Epidermal melanocyte (primary cell): ENCODE data around the gene PPP4R4.

Experiments
- DNase-seq: peaks from one replicate; pipeline ENCODE4 v3.0.0; 2011; ENCODE audit warnings: low spot score; ENCODE audit not compliant: insufficient read length

PPP4R4 gene, protein sequence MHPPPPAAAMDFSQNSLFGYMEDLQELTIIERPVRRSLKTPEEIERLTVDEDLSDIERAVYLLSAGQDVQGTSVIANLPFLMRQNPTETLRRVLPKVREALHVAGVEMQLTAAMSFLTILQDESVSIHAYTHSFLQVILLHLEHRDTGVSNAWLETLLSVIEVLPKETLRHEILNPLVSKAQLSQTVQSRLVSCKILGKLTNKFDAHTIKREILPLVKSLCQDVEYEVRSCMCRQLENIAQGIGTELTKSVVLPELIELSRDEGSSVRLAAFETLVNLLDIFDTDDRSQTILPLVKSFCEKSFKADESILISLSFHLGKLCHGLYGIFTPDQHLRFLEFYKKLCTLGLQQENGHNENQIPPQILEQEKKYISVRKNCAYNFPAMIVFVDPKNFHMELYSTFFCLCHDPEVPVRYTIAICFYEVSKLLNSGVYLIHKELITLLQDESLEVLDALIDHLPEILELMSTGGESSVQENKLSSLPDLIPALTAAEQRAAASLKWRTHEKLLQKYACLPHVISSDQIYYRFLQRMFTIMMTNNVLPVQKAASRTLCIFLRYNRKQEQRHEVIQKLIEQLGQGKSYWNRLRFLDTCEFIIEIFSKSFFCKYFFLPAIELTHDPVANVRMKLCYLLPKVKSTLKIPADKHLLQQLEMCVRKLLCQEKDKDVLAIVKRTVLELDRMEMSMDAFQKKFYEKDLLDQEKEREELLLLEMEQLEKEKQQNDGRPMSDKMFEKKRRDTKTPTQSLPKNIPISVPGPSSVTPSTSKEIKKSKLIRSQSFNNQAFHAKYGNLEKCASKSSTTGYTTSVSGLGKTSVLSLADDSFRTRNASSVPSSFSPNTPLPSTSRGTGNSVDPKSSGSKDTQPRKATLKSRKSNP

DNA sequence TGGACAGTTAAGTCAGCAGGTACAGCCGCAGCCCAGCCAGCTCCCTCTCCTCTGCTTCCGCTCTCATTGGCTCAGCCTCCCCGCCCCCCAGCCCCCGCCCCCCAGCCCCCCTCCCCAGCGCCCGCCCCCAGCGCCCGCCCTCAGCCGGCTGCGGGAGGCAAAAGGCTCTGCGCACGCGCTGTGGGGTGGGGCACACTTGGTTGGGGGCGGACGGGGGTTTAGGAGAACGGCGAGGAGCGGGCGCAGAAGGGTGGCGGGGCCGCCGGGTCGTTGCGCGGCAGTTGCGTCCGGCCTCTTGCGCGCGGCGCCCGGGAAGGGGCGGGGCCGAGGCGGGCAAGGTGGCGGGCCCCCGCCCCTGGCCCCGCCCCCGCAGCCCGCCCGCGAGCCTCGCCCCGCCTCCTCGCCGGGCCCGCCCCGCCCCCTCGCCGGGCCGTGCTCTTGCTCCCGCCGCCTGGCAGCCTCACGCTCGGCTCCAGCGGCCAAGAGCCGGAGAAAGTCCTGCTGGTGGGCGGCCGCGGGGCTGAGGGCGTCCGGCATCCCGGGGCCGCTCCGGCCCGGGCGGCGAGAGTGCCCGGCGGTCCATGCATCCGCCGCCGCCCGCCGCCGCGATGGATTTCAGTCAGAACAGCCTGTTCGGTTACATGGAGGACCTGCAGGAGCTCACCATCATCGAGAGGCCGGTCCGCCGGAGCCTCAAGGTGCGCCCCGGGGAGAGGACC, at the start of gene PPP4R4:
TSS of gene PPP4R4 (plus strand) at position 438 of the 719 bp plus-strand sequence. CDS start at position 582, 144 bp downstream.
- peak; percentile 29 for DNase-seq

DNA sequence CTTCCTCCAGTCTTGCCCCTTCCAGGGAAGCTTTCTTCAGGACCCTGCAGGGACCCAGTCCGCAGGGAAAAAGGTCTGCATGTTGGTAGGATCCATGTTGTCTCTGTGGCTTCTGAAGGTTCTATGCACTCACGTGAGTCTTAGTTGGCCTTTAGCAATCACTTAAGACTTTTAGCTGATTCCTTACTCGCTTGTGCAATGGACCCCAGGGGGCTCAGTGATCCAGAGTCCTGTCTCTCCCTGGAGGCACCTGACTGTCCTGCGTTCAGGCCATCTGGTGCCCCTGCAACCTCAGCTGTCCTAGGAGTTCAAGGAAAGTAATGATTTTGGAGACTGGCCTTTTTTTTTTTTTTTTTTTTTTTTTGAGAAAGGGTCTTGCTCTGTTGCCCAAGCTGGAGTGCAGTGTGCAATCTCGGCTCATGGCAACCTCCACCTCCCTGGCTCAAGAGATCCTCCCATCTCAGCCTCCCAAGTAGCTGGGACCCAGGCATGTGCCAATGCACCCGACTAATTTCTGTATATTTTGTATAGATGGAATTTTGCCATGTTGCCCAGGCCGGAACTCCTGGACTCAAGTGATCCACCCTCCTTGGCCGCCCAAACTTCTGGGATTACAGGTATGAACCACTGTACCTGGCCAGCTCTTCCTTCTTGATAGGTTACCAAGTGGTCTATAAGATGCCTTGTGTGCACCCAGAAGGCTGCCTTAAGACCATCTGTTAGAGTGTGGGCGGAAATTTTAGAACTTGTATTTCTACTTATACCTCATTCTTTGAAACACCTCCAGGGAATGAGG, 49.3 kb upstream of the PPP4R4 start:
- DNase-seq = no peak

DNA sequence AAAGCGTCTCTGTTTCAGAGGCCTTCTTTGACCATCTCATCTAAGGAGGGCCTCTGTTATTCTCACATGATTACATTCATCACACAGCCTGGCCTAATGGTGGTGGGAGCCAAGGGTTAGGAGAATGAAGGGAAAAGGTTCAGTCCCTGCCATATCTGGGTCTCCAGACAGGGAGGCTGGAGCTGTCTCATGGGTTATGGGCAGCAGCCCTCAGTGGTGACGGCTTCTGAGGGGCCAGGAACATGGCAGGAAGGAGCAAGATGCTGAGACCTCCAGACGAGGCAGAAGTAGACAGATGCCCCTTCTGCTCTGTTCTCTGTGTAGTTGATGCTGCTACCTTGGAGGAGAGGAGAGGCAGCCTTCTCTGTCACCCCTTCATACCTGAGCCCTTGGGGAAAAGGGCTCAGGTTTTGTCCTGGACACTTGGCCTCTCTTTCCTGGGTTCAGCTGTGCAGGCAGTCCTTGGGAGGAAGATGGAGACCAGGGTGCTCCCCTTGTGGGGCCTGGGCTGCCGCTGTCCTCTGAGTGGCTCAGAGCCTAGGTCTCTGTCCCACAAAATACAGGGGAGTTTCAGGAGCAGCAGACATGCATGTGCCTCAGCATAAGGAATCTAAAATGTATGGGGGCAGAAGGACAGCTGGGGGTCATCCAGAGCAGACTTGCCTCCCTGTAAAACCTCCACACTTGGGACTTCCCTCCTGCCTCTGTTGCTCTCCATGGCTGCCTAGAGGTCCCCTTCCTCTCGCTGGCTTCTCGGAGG, 48.3 kb upstream of the PPP4R4 start:
- DNase-seq = no peak

DNA sequence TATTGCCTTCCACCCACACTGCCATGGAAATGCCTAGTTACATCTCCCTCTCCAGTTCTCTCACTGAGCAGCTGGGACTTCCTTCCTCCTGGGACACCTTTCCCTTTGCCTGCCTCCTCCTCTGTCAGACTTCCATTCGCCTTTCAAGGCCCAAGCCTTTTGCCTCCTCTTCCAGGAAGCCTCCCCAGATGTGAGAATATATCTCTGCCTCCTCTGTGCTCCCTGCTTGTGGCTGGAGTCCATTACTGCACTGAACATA, 47.8 kb upstream of the PPP4R4 start:
- DNase-seq = no peak

DNA sequence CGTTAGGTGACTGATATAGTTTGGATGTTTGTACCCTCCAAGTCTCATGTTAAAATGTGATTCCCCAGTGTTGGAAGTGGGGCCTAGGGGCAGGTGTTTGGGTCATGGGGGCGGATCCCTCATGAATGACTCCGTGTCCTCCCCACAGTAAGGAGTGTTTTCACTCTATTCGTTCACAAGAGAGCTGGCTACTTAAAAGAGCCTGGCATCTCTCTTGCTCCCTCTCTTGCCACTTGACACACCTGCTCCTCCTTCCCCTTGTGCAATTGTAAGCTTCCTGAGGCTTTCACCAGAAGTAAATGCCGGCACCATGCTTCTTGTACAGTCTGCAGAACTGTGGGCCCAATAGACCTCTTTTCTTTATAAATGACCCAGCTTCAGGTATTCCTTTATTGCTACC, 47.3 kb upstream of the PPP4R4 start:
- no peak for DNase-seq

DNA sequence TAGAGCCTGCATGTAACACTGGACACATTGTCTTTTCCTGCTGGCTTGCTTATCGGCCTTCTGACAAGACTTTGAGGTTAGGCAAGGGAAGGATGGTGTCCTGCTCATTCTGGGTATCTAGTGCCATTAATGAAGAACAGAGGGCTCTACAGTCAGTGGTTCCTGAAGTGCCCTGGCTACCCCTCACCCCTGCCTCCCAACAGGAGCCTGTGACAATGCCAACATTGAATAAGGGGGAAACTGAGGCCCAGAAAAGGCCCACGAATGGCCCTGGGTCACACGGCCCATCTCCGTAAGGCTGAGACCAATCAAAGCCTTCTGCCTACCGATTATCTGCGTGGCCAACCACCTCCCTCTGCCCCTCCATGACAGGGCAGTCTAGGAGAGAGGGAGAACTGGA, 46.8 kb upstream of the PPP4R4 start:
- no peak for DNase-seq

DNA sequence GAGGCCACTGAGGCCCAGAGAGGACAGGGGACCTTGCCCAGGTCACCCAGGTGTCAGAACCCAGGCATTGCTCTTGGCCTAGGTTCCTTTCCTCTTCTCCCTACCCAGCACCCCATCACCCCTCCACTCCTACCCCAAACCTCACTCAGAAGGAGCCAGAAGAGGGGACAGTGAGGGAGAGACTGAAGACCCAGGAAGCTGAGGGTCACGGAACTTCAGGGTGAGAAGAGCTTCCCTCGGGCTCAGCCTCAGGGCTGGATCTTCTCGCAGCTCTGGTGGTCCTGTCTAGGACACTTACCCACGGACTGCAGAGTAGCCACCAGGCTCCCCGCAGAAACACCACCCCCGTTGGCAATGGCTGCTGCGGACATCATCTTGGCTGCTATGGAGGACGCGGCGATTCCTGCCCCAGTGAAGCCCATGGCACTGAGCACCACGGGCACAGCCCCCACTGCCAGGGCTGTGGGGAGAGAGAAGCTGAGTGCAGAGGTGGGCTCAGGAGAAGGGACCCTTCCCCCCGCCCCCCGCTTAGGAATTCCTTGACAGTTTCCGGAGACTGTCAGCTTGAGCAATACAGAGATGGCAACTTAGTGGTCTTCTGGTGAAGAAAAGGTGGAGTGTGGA, 45.8 kb upstream of the PPP4R4 start:
- DNase-seq = no peak

DNA sequence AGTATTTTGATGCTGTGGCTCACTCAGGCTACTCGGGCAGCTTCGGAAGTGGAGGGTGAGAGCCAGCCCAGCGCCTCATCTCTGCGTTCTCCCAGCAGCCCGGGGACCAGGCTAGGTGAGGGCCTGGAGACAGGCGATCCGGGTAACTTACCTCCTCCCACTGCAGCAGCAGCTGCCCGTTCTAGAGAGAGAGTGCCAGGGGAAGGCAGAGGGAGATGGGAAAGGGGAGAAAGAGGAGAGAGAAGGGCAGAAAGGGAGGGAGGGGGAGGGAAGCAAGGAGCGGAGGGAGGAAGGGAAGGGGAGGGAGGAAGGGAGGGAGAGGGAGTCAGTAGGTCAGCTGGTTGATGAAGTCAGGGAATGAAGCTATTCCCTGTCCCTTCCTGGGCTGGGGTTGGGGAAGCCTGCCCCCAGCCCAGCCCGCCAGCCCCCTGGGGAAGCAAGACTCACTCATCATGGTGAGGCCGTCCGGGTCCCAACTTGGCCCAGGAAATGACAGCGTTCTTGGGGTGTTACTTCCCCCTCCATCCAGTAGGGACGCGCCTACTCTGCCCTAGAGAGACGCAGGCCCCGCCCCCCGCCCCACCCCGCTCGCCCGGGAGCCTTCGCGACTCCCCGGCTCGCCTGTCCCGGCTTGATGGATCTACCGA, 44.9 kb upstream of the PPP4R4 start, which contains the start of gene IFI27L2:
TSS of gene IFI27L2 (minus strand) at position 494 of the 647 bp plus-strand sequence. CDS start at position 454, 40 bp downstream.
- peak; percentile 84 for DNase-seq

DNA sequence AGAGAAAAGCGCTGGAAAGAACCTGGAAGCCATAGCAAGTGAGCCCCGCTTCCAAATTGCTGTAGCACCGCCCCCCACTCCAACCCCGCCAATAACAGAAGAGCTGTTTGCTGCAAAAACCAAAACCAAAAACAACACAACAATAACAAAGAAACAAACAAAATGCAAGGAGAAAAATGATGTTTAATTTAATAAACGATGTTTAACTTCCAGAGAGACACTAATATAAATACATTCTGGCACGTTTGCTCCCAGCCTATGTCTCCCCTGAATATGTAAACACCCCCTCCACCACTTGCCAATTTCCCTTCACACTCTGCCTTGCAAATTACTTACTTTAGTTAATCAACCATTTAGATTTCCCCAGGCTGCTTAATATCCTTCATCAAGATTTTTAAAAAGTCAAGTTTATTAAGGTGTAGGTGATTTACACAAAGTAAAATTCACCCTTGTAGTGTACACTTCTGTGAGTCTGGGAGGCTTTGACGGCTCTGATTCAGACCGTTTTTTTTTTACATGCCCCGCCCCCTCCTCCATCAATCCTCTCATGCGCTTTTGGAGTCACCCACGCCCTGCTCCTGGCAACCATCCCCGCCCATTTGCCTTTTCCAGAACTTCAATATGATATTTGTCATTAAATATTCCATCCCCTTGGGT, 44.2 kb upstream of the PPP4R4 start:
- peak; percentile 27 for DNase-seq

DNA sequence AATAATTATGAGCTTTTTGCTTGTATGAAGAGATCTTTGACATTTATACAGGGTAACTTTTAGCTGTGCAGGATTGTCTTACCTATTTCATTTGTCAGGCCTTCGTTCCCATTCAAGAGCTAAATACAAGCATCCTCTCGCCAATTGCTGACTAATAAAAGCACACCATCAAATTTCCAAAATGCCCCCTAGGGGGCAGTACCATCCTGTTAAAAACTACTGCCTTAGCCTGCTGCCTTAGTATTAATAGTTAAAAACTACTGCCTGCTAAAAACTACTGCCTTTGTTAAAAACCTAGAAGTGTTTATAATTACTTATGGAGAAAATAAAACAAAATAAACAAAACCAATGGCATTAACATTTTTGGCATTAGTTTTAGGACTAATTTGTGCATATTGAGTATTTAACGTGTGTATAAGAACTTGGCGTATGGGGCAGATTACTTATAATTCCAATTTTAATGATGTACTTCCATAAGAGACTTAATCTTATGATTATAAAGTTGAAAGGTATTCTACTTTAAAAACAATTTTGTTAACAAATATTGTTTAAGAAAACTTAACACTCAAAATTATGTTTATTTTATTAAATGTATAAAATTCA, 41.7 kb upstream of the PPP4R4 start:
- DNase-seq = peak; percentile 23

DNA sequence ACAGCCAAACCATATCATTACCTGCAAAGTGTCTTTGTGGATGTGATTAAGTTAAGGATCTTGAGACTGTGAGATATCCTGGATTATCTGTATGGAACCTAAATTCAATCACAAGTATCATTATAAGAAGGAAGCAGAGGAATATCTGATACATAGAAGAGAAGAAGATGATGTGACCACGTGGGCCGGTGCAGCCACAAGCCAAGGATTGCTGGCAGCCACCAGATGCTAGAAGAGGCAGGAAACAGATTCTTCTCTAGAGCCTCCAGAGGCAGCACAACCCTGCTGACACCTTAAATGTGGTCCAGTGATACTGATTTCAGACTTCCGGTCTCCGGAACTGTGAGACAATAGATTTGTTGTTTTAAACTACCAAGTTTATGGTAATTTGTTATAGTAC, 38.6 kb upstream of the PPP4R4 start:
- no peak for DNase-seq

DNA sequence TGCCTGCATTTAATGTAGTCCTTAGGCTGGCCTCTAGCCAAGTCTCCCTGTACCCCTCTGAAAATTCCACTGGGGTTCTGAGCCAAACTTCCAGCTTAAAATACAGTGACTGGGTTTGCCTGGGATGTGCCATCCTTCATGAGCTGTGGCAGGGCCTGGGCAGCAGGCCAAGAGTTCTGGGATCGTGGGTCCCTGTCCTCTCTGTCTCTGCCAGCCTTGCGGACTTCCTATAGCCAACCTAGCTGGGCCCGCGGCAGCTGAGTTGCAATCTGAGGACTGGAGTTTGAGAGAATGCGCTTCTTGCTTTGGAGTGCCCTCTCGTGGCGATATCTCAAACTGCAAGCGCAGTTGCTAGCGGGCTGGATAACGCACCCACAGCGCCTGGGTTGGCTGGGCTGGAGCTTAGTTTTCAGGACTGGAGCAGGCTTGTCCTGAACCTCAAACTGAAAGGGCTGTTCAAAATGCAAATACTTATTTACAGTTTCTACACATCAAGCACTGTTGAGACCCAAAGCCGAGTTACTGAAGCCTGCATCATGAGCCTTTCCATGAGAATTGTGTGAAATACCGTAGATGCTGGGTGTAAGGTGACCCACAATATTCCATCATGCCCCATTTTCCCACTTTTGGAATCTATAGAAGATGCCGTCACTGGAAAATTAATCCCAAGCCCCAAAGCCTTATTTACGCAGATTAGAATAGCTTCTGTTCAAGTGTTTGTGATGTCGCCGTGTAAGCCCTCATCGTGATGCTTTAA, 37.4 kb upstream of the PPP4R4 start:
- peak; percentile 72 for DNase-seq

DNA sequence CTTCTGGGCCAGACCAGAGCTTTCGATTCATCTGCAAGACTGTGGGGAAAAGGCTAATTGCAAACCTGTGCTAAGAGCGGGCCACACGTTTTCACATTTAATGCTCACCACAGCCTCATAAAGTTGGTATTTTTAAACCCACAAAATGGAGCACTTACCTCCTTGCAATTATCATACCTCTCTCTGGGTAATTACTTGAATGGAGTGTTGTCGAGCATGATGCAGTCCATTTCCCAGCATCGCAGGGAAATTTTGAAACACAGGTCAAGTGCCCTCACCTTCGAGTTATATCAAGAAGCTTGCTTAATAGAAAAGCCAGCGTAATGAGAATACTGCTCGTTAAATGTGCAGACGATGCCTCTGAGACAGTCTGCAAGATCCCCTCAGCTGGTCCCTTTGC, 35.9 kb upstream of the PPP4R4 start:
- DNase-seq = no peak

DNA sequence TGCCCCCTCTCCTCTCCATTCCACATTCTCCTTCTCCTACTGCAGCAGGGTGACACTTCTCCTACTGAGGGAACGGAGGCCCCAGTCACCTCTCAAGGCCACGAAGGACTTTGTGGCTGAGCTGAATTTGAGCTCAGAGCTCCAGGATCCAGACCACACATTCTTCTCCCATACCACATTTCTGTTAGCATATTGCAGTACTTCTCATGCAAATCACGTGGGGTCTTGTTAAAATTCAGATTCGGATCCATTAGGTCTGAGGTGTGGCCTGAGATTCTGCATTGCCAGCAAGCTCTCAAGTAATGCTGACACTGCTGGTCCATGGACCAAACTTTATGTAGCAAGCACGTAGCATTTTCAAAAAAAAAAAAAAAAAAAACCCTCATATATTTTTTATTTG, 35.1 kb upstream of the PPP4R4 start:
- DNase-seq = no peak

DNA sequence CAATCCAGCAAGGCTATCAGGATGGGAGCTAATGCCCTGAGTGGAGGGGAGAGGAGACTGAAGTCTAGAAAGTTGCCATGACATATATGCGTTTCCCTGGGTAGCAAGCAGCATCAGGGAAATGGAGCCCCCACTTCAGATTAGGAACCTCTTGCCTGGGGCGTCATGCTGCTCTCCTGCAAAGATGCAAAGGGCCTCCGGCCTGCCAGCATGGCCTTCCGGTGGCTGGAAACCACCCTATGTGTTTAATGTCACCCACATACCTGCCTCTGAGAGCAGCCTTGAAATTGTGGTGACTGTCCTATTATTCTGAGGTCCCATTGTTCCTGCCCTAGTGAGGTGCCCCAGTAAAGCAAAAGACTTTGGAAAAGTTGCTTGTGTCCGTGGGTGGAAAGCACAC, 34.7 kb upstream of the PPP4R4 start:
- DNase-seq = no peak

DNA sequence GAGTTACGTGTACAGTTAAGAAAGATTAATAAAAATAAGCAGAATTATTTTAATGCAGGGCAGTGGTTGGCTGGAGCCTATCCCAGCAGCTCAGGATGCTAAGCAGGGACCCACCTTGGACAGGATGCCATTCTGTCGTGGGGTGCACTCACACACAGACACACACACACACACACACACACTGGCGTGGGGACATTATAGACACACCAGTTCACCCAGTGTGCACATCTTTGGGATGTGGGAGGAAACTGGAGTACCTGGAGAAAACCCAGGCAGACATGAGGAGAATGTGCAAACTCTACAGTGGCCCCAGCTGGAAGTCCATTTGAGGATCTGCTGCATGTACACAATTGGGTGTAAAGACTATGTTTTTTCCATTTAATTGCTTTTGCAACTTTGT, 31.9 kb upstream of the PPP4R4 start:
- DNase-seq = no peak

DNA sequence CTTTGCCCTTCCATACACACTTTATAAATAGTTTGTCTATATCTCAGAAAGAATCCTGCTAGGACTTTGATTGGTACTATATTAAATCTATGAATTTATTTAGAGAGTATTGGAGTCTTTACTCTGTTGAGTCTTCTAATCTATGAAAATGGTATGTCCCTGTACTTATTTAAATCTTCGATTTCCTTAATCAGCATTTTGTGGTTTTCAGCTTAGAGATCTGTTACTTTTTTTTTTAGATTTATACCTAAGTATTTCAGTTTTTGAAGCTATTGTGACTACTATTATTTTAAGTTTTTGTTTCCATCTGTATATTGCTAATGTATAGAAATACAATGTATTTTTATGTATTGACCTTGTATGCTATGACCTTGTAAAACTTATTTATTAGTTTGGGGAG, 31.3 kb upstream of the PPP4R4 start:
- DNase-seq = no peak

DNA sequence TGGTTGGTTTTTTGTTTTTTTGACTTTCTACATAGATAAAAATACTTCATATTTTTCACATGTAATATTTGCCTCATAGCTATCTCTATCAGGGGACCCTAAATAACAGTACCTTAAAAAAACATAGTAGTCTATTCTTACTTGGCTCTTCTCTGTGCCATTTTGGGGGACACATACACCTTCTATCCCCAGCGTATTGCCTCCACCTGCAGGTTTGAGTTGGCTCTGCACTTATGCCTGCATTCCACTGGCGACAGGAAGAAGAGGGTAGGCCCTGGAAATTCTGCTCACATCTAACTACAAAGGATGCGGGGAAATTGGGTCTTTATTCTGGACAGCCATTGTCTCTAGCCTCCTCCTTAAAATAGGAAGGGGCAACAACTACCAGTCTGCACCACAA, 30.9 kb upstream of the PPP4R4 start:
- DNase-seq = no peak
